Skin of body (tissue), 2 donors: ENCODE results near the gene RBM43. TPM values are rescaled to one million over a fixed set of nuclear protein-coding genes. Genes with fewer than 3 reads are reported as not detected.
"Not testable (repeated sequence)": the region's sequence is repeated elsewhere in the genome, so short reads cannot be mapped to it uniquely, and the experiment has no call there.

Source experiments
- DNase-seq: peaks from one replicate; lab custom pipeline; 2025; lab: John Stamatoyannopoulos, UW
- total RNA-seq: library from RNA; depleted of rRNA; stranded (reverse); fragments of >200 nt; gene quantifications from one replicate; pipeline ENCODE4 v1.2.3, GENCODE V29; 2014

RBM43 gene
- total RNA-seq: 9.7 TPM

GRCh38 chr2:151261231-151261976 is at the start of gene RBM43:
Gene RBM43, minus strand, starts transcription at chr2:151261863. Its CDS starts 136 bp downstream, at chr2:151261727.
- DNase-seq: peak; percentile 81

GRCh38 chr2:151310313-151310712 is 48.6 kb upstream of the RBM43 start:
- DNase-seq: not testable (repeated sequence)

- DNase-seq: peak; percentile 62
These were observed 45.0 kb upstream of the RBM43 start for GRCh38 chr2:151306621-151307020.

- DNase-seq: no peak
These were observed 43.5 kb upstream of the RBM43 start for GRCh38 chr2:151305129-151305691.

GRCh38 chr2:151302879-151303278 is 41.2 kb upstream of the RBM43 start:
- no peak for DNase-seq

- DNase-seq: no peak
These were observed 40.7 kb upstream of the RBM43 start for GRCh38 chr2:151302404-151302803.

GRCh38 chr2:151299920-151300539 is 38.4 kb upstream of the RBM43 start:
- peak; percentile 13 for DNase-seq

- no peak for DNase-seq
These were observed 36.2 kb upstream of the RBM43 start for GRCh38 chr2:151297882-151298281.

- not testable (repeated sequence) for DNase-seq
These were observed 34.3 kb upstream of the RBM43 start for GRCh38 chr2:151295926-151296325.

GRCh38 chr2:151292546-151292945 is 30.9 kb upstream of the RBM43 start:
- DNase-seq: no peak

GRCh38 chr2:151292141-151292540 is 30.5 kb upstream of the RBM43 start:
- DNase-seq: no peak

GRCh38 chr2:151291224-151291623 is 29.6 kb upstream of the RBM43 start:
- no peak for DNase-seq

GRCh38 chr2:151289972-151290866 is 28.6 kb upstream of the RBM43 start:
- DNase-seq: peak; percentile 74

GRCh38 chr2:151287513-151288250 is 26.0 kb upstream of the RBM43 start:
- DNase-seq: no peak

GRCh38 chr2:151282401-151282800 is 20.7 kb upstream of the RBM43 start:
- no peak for DNase-seq

GRCh38 chr2:151280271-151280670 is 18.6 kb upstream of the RBM43 start:
- no peak for DNase-seq

GRCh38 chr2:151278487-151278886 is 16.8 kb upstream of the RBM43 start:
- DNase-seq: no peak

- DNase-seq: peak; percentile 74
These were observed 15.4 kb upstream of the RBM43 start for GRCh38 chr2:151277067-151277466.

GRCh38 chr2:151275291-151275690 is 13.6 kb upstream of the RBM43 start:
- no peak for DNase-seq

GRCh38 chr2:151271824-151272223 is 10.2 kb upstream of the RBM43 start:
- DNase-seq: no peak
